ENCODE results near the gene ANKRD55.
"Not testable (repeated sequence)": the region's sequence is repeated elsewhere in the genome, so short reads cannot be mapped to it uniquely, and the experiment has no call there.

Gene ANKRD55

GRCh38 chr5:56206126-56206910 is 26.8 kb downstream of the ANKRD55 start:
- DNase-seq, result no peak

GRCh38 chr5:56203936-56204335 is 29.2 kb downstream of the ANKRD55 start:
- not testable (repeated sequence) for DNase-seq

GRCh38 chr5:56202483-56202882 is 30.6 kb downstream of the ANKRD55 start:
- no peak for DNase-seq

GRCh38 chr5:56201762-56202261 is 31.3 kb downstream of the ANKRD55 start:
- not testable (repeated sequence) for DNase-seq

- peak; percentile 69 for DNase-seq
These were observed 32.0 kb downstream of the ANKRD55 start for GRCh38 chr5:56200971-56201666.

- no peak for DNase-seq
These were observed 38.1 kb downstream of the ANKRD55 start for GRCh38 chr5:56195016-56195415.

GRCh38 chr5:56192246-56192645 is 40.9 kb downstream of the ANKRD55 start:
- no peak for DNase-seq

GRCh38 chr5:56191656-56192055 is 41.5 kb downstream of the ANKRD55 start:
- DNase-seq, result no peak

GRCh38 chr5:56190497-56190896 is 42.6 kb downstream of the ANKRD55 start:
- DNase-seq, result no peak

- DNase-seq, result no peak
These were observed 47.3 kb downstream of the ANKRD55 start for GRCh38 chr5:56185768-56186311.

GRCh38 chr5:56183506-56183905 is 49.6 kb downstream of the ANKRD55 start:
- no peak for DNase-seq

GRCh38 chr5:56179442-56179841 is 53.7 kb downstream of the ANKRD55 start:
- no peak for DNase-seq

GRCh38 chr5:56178823-56179222 is 54.3 kb downstream of the ANKRD55 start:
- DNase-seq, result no peak

- DNase-seq, result no peak
These were observed 56.1 kb downstream of the ANKRD55 start for GRCh38 chr5:56176871-56177533.

GRCh38 chr5:56176155-56176798 is 56.9 kb downstream of the ANKRD55 start:
- DNase-seq, result no peak

GRCh38 chr5:56175488-56175887 is 57.6 kb downstream of the ANKRD55 start:
- no peak for DNase-seq

GRCh38 chr5:56175021-56175420 is 58.1 kb downstream of the ANKRD55 start:
- no peak for DNase-seq

- no peak for DNase-seq
These were observed 60.9 kb downstream of the ANKRD55 start for GRCh38 chr5:56172241-56172640.

GRCh38 chr5:56170557-56170956 is 62.6 kb downstream of the ANKRD55 start:
- no peak for DNase-seq

GRCh38 chr5:56169949-56170348 is 63.2 kb downstream of the ANKRD55 start:
- DNase-seq, result no peak

GRCh38 chr5:56169281-56169680 is 63.8 kb downstream of the ANKRD55 start:
- no peak for DNase-seq

- DNase-seq, result no peak
These were observed 65.1 kb downstream of the ANKRD55 start for GRCh38 chr5:56168066-56168478.

- no peak for DNase-seq
These were observed 65.6 kb downstream of the ANKRD55 start for GRCh38 chr5:56167519-56167918.

Data from NCI-H510A treated with DMSO at 0.1 percent for 48 hours (cell line).